Germinal center (tissue), 1 donor: Measurements from ENCODE around the gene GPC3.
"Not testable (repeated sequence)": the region's sequence is repeated elsewhere in the genome, so short reads cannot be mapped to it uniquely, and the experiment has no call there.

Experiments
- DNase-seq: peaks from one replicate; pipeline ENCODE4 v3.0.0; 2012; ENCODE audit warnings: mixed read lengths, low spot score

Gene GPC3

DNA sequence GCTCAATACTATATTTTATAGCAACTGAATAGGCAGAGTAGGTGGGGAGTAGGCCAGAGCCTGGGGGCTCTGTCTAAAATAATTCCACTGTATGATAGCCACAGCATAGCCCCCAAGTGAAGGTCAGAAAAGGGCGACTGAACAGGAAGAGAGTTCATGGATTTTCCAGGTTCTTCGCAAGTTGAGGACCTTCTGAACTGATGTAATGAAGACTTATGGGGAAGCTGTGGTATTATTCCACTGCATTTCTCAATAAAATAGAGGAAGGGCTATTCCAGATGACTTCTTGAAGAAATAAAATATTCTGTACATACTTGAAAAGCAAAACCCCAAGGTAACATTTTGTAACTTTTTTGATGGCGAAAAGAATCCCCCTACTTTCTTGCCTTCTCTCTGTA, 338.7 kb downstream of the GPC3 start:
- no peak for DNase-seq

DNA sequence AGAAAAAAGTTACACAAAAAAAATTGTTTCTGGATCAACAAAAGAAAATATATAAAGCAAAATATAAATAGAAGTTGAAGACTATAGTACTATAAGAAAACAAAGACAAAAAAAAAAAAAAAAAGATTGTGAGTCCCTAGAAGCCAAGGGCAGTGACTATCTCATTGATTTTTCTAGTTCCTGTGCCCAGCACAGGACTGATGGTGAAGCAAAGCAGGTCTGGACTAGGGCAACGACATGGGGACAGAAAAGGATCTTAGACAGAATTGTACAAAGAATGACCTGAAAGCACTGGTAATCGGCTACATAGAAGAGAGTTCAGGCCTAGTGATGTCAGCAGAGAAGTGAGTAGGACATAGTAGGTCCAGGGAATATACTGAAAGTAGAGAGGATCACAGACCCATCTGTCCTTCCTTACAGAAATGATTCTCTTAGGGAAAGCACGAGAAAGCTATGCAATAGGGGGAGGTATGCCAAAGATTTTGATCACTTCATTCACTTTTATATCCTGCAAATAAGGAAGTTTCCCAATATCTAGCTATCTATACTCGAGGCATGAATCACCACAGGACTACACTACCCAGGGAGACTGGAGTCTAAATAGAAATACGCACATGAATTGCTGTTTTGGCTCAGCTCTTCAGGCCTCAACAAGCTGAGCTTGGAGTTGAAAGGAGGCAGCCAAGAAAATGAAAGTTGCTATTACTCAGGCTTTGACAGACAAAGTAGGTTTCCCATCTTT, 339.2 kb downstream of the GPC3 start:
- no peak for DNase-seq

DNA sequence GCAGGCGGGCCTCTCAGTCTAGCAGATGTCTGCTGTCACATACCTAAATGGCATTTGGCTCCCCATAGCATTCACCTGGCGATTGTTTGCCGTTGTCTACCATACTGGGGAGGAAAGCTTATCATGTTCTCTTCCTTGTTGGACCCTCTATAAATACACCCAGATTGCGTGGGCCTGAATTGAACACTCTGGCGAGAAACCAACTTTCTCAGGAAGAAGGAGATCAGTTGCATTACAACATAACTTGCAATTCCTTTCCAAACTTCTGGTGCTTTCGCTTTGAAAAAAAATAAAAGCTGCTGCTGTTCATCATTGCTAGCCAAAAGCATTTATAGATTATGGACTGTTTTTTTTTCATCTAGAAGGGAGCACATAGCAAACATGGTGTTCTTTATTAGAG, 340.1 kb downstream of the GPC3 start:
- DNase-seq: no peak

DNA sequence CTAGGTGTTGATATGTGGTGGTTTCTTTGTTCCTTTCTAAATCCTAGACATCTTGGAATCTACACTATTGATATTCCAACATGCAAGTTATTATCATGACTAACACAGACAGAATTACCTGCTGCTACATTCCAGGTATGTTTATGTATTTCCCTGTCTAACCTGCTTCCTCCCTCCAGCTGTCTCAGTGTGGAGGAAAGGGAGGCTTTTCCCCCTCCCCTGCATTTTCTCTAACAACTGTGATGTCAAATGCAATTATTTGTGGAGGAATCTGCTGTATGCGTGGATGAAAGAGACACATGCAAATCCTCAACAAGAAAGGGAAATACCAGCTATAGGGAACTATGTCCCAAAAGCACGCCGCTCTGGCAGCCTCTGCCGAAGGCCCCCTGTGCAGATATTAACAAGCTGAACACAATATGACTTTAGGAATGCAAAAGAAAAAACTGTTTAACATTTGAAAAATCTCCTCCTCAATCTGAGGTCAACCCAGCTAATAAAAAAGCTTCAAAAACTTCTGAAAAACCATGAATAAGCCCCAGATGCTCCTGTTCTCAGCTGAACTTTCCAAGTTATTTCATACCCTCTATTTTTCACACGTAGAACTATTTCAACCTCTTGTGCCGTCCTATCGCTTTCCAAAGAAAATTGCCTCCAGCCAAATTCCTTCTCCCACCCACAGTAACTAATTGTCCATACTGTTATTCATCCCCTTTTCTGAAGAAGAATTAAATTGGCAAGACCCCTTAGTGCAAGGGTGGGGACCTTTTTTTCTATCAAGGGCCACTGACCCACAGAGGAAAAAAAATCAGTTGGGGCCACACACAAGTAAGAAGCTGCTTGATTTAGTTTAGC, 345.0 kb downstream of the GPC3 start:
- no peak for DNase-seq

DNA sequence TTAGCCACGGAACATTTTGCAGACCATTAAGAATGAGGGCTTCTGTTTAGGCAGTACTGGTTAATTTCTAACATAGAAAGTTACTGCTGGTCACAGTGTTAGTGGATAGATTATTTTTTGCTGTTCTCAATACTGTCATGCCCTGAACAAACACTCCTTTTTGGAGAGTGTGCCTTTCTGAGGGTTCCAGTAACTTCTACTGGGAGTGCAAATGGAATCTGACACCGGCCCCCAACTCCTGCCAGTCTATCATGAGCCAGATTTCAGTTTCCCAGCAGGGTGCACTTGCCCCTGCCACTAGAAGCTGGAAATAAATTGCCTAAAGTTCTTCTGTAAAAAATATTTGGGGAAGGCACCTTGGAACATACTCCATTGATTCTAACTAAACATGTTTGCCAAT, 345.7 kb downstream of the GPC3 start:
- no peak for DNase-seq

DNA sequence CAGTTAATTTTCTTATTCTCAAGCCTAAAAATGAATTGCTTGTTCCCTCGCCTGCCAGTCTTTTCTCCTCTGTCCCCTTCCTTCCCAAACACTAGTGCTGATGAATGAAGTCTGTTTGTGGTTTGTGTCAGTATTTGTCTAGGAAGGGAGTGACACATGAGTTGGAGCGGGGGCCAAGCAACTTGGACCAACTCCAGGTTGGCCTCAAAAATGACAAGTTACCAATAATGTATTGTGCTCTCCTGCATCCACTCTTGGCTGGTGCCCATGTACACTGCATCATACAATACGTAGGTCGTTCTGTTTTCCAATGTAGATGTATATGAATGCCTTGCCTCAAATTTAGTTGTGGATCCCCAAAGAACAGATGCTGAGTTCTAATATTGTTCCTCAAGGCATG, 347.1 kb downstream of the GPC3 start:
- no peak for DNase-seq

DNA sequence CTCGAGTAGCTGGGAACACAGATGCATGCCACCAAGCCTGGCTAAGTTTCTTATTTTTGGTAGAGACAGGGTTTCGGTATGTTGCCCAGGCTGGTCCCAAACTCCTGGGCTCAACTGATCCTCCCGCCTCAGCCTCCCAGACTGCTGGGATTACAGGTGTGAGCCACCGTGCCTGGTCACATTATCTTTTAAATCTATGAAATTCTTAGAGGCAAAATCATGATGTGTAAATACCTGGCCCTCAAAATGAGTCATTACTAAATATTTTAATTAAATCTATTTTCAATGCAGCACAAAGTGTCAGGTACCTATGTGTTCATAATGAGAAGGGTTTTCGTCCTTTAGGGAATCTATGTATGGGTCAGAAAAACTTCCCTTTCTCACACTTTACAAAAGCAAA, 347.6 kb downstream of the GPC3 start:
- no peak for DNase-seq

DNA sequence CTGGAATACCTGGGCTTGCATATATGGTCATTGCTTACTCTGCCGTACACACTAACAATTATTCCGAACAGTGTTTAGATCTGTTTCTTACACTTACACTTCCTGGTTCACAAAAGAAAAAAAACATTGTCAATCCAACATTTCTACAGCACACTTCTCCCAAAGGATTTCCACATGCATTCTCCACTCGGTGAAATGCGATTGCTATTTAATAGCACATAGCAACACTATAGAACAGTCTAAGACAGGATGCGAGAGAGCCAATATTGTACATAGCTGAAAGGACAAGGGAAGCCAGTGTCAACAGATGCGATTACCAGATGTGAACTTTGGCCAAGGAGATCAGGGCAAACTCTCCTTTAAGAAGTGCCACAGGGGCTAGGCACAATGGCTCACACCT, 349.4 kb downstream of the GPC3 start:
- no peak for DNase-seq

DNA sequence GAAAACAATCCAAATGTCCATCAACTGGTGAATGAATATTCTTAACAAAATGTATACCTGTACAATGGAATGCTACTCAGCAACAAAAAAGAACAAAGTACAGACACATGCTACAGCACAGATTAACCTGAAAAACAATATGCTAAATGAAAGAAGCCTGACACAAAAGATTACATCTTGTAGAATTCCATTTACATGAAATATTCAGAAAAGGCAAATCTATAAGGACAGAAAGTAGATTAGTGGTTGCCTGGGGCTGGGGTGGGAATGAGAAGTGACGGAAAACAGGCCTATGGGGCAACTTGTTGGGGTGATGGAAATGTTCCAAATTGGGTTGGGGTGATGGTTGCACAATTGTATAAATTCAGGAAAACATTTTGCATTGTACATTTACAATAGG, 351.0 kb downstream of the GPC3 start:
- no peak for DNase-seq

DNA sequence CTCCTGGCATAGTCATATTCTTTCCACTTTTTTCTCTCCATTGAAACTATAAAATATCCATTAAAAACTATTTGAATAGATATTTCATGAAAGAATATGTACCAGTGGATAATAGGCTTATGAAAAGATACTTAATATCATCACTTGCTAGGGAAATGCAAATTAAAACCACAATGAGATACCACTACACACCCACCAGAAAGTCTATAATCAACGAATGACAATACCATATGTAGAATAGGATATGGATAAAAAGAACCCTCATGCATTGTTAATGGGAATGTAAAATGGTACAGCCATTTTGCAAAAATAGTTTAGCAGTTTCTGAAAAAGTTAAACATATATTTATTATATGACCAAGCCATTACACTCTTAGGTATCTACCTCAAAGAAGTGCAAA, 351.4 kb downstream of the GPC3 start:
- no peak for DNase-seq

DNA sequence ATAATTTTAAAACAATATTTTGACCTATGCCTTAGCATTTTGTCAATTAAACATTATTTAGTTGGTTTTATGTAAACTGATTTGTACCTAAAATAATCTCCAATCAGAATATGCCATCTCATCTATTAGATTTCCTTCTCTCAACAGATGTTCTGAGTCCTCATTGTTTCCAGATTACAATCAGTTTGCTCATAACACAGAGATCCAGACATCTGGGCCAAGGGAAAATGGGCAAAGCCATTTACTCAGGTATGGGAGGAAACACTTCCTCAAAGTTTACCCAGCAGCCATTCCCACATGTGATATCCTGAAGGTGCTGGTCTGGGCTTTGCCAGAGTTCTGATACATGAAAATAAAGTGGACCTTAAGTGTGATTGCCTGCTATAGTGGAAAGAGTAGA, 352.2 kb downstream of the GPC3 start:
- DNase-seq: no peak

DNA sequence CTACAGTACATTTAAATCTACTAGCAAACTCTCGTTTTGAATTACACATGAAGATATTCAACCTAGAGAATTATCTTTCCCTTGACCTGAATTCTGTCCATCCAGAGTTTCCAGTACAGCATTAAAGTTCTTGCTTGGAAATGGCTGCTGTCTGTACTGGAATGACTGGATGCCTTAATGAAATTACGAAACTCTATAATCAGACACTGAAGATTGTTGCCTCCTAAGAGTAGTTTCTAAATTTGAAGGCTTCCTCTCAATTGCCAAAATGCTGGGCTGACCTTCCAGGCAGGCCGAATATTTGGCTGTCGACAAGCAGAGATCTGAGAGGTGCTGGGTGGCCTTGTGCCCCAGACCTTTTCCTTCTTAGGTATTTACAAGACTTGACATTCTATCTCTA, 355.0 kb downstream of the GPC3 start:
- no peak for DNase-seq

DNA sequence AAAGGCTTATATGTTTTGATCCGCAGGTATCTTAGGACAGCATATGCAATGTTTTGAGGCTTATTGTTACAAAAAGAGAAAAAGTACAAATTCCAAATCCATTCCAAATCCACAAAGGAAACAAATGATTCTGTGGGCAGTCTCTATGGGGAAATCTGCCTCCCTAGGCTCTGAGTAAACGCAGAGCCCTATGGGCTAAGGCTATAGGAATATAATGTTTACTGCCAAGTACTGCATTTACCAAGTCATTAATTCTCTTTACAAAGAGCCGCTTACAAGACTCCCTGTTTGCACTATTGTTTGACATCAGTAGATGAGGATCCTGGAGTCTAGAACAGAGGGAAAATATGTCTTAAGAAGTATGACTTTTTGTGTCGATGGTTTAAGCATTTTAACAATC, 357.7 kb downstream of the GPC3 start:
- DNase-seq: no peak

DNA sequence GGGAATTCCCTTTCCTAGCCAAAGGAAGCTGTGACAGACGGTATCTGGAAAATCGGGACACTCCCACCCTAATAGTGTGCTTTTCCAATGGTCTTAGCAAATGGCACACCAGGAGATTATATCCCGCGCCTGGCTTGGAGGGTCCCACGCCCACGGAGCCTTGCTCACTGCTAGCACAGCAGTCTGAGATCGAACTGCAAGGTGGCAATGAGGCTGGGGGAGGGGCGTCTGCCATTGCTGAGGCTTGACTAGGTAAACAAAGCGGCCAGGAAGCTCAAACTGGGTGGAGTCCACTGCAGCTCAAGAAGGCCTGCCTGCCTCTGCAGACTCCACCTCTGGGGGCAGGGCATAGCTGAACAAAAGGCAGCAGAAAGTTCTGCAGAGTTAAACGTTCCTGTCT, 364.0 kb downstream of the GPC3 start:
- not testable (repeated sequence) for DNase-seq

DNA sequence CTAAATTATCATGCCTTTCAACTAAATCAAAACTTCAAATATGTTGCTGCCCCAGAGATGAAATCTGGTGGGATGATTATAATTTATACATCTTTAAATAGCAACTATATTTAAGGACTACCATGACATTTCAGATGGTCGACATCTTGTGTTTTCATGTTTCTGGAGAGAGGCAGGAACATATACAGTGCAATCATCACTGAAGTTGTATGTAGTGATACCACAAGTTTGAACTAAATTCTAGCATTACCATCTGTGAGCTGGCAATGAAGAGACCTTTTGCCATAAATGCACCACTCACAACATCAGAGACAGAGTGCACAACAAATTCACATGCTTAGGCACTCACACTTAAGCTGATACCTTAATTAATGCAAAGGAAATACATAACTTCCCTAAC, 373.7 kb downstream of the GPC3 start:
- no peak for DNase-seq

DNA sequence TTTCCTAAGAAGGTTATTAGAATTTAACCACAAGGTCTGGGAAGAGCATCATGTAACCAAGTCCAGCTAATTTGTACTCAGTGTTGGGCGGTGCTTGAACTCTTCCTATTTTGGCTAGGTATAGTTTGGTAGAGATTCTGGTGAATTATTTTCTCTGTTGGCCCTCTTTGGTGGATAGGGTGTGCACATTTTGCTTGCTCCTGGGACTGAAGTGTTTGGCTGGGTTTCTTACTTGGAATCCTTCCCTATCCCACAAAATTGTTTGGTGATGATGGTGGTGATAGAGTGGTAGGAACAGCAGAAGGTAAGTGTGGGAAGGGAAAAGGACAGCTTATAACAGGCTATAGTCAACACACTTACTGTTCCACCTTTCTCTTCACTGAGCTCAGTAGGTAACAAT, 375.3 kb downstream of the GPC3 start:
- DNase-seq: no peak

DNA sequence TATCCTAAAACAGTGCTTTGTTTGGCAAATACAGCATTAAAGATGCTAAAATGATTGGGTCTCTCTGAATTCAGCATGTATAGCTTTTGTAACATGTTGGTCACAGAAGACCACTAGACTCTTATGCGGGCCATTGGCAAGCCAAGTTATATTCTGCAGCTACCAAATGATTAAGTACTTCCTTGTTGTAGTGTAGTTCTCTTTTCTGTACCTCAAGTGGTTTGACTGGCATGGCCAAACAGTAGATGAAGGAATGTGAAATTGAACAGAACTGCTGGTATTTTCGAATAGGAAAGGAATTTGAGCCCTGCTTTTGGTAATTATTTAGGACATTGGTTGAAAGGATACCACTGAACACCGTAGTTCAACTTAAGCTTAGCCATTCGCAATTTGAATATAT, 376.2 kb downstream of the GPC3 start:
- no peak for DNase-seq

DNA sequence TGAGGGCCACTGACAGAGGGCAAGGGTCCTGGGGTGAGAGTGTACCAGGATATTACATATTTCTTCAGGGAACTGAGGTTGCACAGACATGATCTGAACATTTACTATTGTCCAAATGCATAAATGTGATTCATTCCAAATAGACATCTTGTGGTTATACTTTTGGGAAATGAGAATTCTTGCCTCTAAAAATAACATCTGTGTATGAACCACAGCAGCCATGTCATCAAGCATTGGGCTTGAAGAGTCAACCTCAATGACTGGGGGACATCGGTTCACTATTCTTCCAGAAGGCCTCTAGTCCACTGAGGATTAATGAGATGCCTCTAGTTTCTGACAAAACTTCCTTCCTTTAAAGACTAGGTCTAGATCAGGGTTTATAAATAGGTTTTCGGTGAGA, 377.0 kb downstream of the GPC3 start:
- no peak for DNase-seq

DNA sequence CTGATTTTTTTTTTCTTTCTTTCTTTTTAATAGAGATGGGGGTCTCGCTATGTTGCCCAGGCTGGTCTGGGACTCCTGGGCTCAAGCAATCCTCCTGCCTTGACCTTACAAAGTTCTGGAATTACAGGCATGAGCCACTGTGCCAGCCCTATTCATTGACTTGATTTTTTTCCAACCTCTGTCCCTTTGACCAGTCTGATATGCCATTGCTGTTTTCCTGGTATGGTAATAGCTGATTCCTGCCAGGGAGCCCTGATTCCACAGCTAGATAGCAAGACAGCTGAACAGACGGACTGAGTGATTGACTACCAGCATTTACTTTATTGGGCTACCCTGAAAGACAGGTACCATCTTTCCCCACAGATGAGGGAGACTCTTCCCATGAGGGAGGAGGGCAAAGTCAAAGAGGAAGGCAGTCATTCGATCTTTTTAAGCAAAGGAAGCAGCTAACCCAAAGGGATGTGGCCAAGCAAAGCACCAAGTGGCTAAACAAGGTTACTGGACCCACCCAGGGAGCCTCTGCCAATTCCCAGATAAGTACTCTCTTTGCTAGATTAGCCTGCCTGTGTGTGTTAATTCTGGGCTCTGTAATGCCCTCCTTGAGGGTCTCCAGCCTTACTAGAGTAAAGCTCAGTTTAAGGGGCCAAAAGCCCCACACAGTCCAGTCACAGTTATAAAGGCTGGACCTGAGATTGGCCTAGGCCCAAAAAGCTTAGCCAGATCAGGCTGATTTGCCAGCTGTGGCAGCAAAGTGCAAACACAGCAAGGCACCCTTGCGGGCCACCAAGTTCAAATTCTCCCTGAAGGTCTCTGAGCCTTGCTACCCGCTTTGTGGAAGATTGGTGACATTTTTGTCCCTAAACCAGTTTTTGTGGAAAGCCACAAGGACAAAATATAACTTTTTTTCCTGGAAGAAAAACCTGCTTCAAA, 377.7 kb downstream of the GPC3 start:
- DNase-seq: no peak

DNA sequence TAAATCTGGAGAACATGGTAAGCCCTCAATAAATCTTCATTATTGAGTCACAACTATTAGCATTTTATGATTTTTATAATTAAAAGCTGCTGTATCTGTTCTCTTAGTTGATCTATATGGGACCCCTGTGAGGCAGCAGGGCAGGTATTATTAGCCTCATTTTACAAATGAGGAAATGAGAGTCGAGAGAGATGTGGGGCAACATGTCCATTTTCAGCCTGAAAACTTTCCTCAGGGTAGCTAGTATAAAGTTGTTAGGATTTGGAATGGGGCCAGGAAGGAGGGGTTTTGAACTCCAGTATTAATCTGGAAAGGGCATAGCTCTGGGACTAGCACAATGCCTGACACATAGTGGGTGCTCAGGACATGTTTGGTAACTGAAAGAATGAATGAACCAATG, 378.4 kb downstream of the GPC3 start:
- no peak for DNase-seq

DNA sequence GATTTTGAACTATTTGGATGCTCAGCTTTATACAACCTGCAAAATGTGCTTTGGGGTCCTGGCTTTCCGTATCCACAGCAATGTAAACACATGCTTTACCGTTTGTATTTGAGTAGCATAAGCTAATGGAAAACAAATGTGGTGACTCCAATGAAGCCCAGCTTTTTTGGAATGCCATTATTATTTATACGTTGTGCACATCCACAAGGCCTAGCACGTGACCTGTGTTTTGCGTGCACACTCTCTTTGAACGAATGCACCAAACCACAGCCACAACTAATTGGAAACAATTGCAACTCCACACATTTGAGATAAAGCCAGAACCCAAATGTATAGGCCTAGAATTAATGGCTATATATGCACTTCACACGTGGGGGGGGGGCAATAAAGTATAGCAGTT, 380.6 kb downstream of the GPC3 start:
- no peak for DNase-seq

DNA sequence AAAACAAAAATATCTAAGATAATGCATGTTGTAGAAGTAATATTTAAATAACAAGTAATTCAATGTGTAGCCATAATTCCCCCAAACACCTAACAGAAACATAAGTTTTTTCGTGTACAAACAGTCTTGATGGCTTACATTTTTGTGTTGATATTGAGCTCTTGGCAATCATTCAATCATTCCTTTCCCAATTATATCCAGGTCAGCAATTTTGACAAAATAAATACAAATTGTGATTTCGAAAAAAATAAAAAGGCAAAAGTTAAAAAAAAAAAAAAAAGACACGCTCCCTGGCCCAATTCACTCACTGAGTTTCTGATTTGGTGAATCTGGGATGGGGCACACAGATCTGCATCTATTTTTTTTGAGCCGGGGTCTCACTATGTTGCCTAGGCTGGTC, 382.5 kb downstream of the GPC3 start:
- DNase-seq: no peak

DNA sequence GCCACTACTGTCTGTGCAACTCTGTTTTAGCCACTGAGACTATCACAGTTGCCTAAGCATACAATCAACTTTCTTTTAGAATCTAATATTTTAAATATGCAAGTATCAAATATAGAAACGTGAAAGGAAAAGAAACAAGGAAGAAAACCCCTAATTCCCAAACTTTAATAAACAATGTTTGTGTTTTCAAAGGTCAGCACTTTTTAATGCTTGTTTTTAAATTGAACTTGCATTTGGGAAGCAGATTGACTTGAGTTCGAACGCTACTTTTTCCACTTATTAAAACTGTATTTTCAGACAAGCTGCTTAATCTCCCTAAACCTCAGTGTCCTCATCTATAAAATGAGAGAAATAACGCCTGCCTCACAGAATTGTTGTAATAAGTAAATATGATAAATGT, 384.3 kb downstream of the GPC3 start:
- DNase-seq: no peak
